HepG2 (cell line): ENCODE data around the gene KLF16. TPM values are rescaled to one million over a fixed set of nuclear protein-coding genes. Genes with fewer than 3 reads are reported as not detected.
A peak's percentile ranks its signal among the peaks of the same experiment; 100 is the strongest.

Source experiments
- ATAC-seq: fragments of 200-7000 bp; cut with Tn5 transposase; 3 replicates; pipeline ENCODE4 v1.9.1; 2020; ENCODE audit warnings: mild to moderate bottlenecking, moderate library complexity
- BruUV-seq: library from RNA; stranded (reverse); fragments of 400-500 nt; replicated peaks from 2 replicates; lab custom pipeline; 2021; lab: Mats Ljungman, UMichigan
- CTCF ChIA-PET: fragments of 300-600 bp; formaldehyde crosslinking; extraction: SDS; loops from one replicate; lab custom pipeline; 2021; ENCODE audit warnings: low total read pairs, inconsistent platforms, low intra/inter-chr PET ratio; lab: Yijun Ruan, JAX
- POLR2A ChIA-PET: fragments of 350-600 bp; sonication (Branson Sonifier 250); formaldehyde crosslinking; loops from one replicate; lab custom pipeline; 2020; ENCODE audit warnings: antibody characterized with exemption, inconsistent platforms; lab: Yijun Ruan, JAX
- DNase-seq: peaks from one replicate; pipeline ENCODE4 v3.0.0-alpha.2; 2015; ENCODE audit warnings: low spot score
- FAIRE-seq: peaks from 3 replicates; lab custom pipeline; 2011; peaks lifted over from hg19 to GRCh38; lab: Jason Lieb, UNC
- H2AFZ ChIP-seq: one replicate; pipeline ENCODE4 v1.6.1; 2011; ENCODE audit warnings: low read length, inconsistent platforms
- H3K27ac ChIP-seq: fragments of 300-600 bp; 3 replicates; pipeline ENCODE4 v1.8.0; 2011; ENCODE audit warnings: mixed run types, mild to moderate bottlenecking, mixed read lengths, low read length, inconsistent platforms; ENCODE audit not compliant: insufficient read depth; ENCODE audit errors: extremely low read length
- H3K27me3 ChIP-seq, 2 experiments: fragments of 200-600 bp in 1 of 2; 2 replicates in 1 of 2; 3 replicates in 1 of 2; pipeline versions ENCODE4 v1.6.0 to v1.8.0; 2011; ENCODE audit warnings: low read length in 2 of 2, mild to moderate bottlenecking in 2 of 2, moderate library complexity in 2 of 2, inconsistent platforms in 1 of 2; ENCODE audit not compliant: insufficient read depth in 2 of 2, control insufficient read depth in 1 of 2
- H3K36me3 ChIP-seq, 2 experiments: fragments of 200-600 bp in 1 of 2; replicated peaks in 1 of 2; 2 replicates in 1 of 2; 3 replicates in 1 of 2; pipeline versions ENCODE4 v1.5.1 to v1.8.0; 2011; ENCODE audit warnings: low read length in 2 of 2, inconsistent platforms in 1 of 2; ENCODE audit not compliant: insufficient read depth in 2 of 2, control insufficient read depth in 1 of 2
- H3K4me1 ChIP-seq: 2 replicates; pipeline ENCODE4 v1.5.1; 2012; ENCODE audit warnings: low read length, inconsistent platforms; ENCODE audit not compliant: insufficient read depth
- H3K4me2 ChIP-seq: 2 replicates; pipeline ENCODE4 v1.6.0; 2011; ENCODE audit warnings: low read depth, low read length, inconsistent platforms
- H3K4me3 ChIP-seq, 3 experiments: fragments of 200-600 bp in 1 of 3; sonication (generic), shearing (Covaris generic) in 1 of 3; replicated peaks in 1 of 3; 2 replicates each; pipeline ENCODE4 v1.5.1; 2011 to 2016; ENCODE audit warnings: low read length in 3 of 3, inconsistent platforms in 2 of 3, low read depth in 2 of 3, mild to moderate bottlenecking in 2 of 3, control low read depth in 1 of 3, mixed read lengths in 1 of 3; ENCODE audit not compliant: insufficient read depth in 1 of 3
- H3K79me2 ChIP-seq: one replicate; pipeline ENCODE4 v1.6.1; 2011; ENCODE audit warnings: low read length, inconsistent platforms; ENCODE audit not compliant: insufficient read depth
- H3K9ac ChIP-seq: 2 replicates; pipeline ENCODE4 v1.6.0; 2011; ENCODE audit warnings: mild to moderate bottlenecking, low read depth, low read length, inconsistent platforms; ENCODE audit not compliant: insufficient read depth
- H3K9me3 ChIP-seq: 2 replicates; pipeline ENCODE4 v1.5.1; 2012; ENCODE audit warnings: mild to moderate bottlenecking, low read length
- H4K20me1 ChIP-seq: 2 replicates; pipeline ENCODE4 v1.6.0; 2011; ENCODE audit warnings: inconsistent platforms, mild to moderate bottlenecking, low read length, moderate library complexity; ENCODE audit not compliant: insufficient read depth
- AGO2 ChIP-seq: fragments of 200-400 bp; formaldehyde crosslinking; optimal IDR thresholded peaks from 2 replicates; pipeline ENCODE3; 2017; ENCODE audit warnings: mild to moderate bottlenecking, low read depth, low read length, moderate library complexity
- HMGXB4 ChIP-seq, 2 experiments: sonication (generic) in 1 of 2; formaldehyde crosslinking in 1 of 2; IDR thresholded peaks; 2 replicates each; pipeline versions ENCODE4 v1.4.0 to v1.6.1; 2018 to 2020; ENCODE audit warnings: missing genetic modification reagents in 2 of 2, borderline replicate concordance in 1 of 2, low read depth in 1 of 2, mild to moderate bottlenecking in 1 of 2, missing biosample characterization in 1 of 2
- HNF1A ChIP-seq, 2 experiments: sonication (generic) in 1 of 2; formaldehyde crosslinking in 1 of 2; IDR thresholded peaks; 2 replicates each; pipeline versions ENCODE4 v1.4.0 to v1.6.1; 2016 to 2020; ENCODE audit warnings: borderline replicate concordance in 1 of 2, low read depth in 1 of 2, mild to moderate bottlenecking in 1 of 2, missing genetic modification reagents in 1 of 2
- KDM2A ChIP-seq: sonication (generic); formaldehyde crosslinking; IDR thresholded peaks from 2 replicates; pipeline ENCODE4 v1.4.0; 2020; ENCODE audit warnings: low read depth, missing genetic modification reagents, borderline replicate concordance
- LCORL ChIP-seq, 2 experiments: fragments of 450-650 bp in 1 of 2; sonication (generic) in 1 of 2; formaldehyde crosslinking in 1 of 2; IDR thresholded peaks; 2 replicates each; pipeline versions ENCODE4 v1.5.0 to v1.6.1; 2017 to 2020; ENCODE audit warnings: antibody characterized with exemption in 1 of 2, missing genetic modification reagents in 1 of 2
- NONO ChIP-seq, 2 experiments: fragments of 450-650 bp in 1 of 2; sonication (generic) in 1 of 2; formaldehyde crosslinking in 1 of 2; IDR thresholded peaks in 1 of 2; conservative IDR thresholded peaks in 1 of 2; 2 replicates each; pipeline versions ENCODE4 v1.6.1 to v1.8.0; 2017 to 2022; ENCODE audit warnings: mild to moderate bottlenecking in 1 of 2, missing genetic modification reagents in 1 of 2, moderate library complexity in 1 of 2
- ZBTB14 ChIP-seq: sonication (generic); formaldehyde crosslinking; IDR thresholded peaks from 2 replicates; pipeline ENCODE4 v1.4.0; 2020; ENCODE audit warnings: missing genetic modification reagents
- ZBTB7A ChIP-seq: sonication (generic); formaldehyde crosslinking; IDR thresholded peaks from 2 replicates; pipeline ENCODE4 v1.8.0; 2022; ENCODE audit warnings: mild to moderate bottlenecking, missing genetic modification reagents
- WGBS: methylation state at CpG from one replicate; pipeline ENCODE4 v1.1.6; 2017; ENCODE audit warnings: low lambda C conversion rate; 5-methylcytosine and 5-hydroxymethylcytosine counted together
- in situ Hi-C: cut with HindIII; loops from 2 replicates; pipeline ENCODE4 v1.10.0; 2017; ENCODE audit warnings: low pct_unique_long_range_greater_than_20kb; ENCODE audit not compliant: extremely low pct_ligation_motif_present
- intact Hi-C: fragments of 100-400 bp; cut with micrococcal nuclease; formaldehyde crosslinking; loops from one replicate; pipeline ENCODE4 v1.10.0; 2022; ENCODE audit not compliant: unreplicated experiment
- polyA plus RNA-seq, 8 experiments: library from polyadenylated mRNA; depleted of rRNA in 3 of 8; stranded (reverse) in 7 of 8; unstranded in 1 of 8; fragments of >200 nt; fragmentation: Illumina TruSeq in 4 of 8; extraction: Trizol in 4 of 8; gene quantifications; 2 replicates each; pipeline versions ENCODE4 v1.2.1 to v1.2.3, GENCODE V29; 2011 to 2016; ENCODE audit warnings: low read depth in 4 of 8, missing spikeins in 1 of 8, mixed read lengths in 1 of 8; ENCODE audit not compliant: insufficient read depth in 1 of 8
- total RNA-seq, 5 experiments: library from RNA; depleted of rRNA; stranded (reverse); fragments of >200 nt; fragmentation: Illumina TruSeq; extraction: Trizol; gene quantifications; 2 replicates each; pipeline ENCODE4 v1.2.3, GENCODE V29; 2016; ENCODE audit warnings: low read depth in 1 of 5
- TF ChIP-seq, protein P1 (sequence below): sonication (generic); formaldehyde crosslinking; IDR thresholded peaks from 2 replicates; pipeline ENCODE4 v1.5.1; 2020; ENCODE audit warnings: mild to moderate bottlenecking, missing genetic modification reagents, moderate library complexity

The KLF16 gene
- total and polyA plus RNA-seq, 2 of the 13 experiments (the other 11 are each of a cell fraction or from before 2014, with no cell fraction given), result 3.5 to 6.7 TPM

DNA sequence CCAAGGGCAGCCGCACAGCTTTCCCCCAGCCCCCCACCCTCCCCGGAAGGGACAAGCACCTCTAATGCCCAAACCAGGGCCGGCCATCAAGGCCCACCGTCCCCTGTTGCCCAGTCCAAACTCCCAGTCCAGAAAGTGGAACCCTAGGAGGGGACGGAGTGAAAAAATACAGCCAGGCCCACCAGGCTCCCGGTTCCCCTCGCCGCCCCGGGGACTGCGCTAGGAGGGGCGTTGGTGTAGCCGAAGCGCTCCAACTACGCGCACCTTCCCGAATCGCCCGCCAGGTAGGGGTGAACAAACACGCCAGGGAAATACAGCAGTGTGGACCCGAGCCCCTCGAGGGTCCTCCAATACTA lies 1.3 kb downstream of the KLF16 start:
- Histone ChIP-seq H3K36me3 (no peaks in the 10 kb centered on the region), H3K9me3 (no peaks in the 10 kb centered on the region), H3K4me1 (peaks cover 63% of the 10 kb centered on the region), H3K27me3 (no peaks in the 10 kb centered on the region; a peak in 1 of 5 replicates), H4K20me1 (peaks cover 36% of the 10 kb centered on the region), H3K27ac (peak overlapping the region; percentile 80), H2AFZ (no peak overlapping the region), H3K4me3 (peak overlapping the region; percentile 89 to 95 (median 91)), H3K4me2 (peak overlapping the region; percentile 81), H3K79me2 (peaks cover 51% of the 10 kb centered on the region), H3K9ac (peak overlapping the region; percentile 84)
- in situ Hi-C loops (no loop called here), intact Hi-C loops (no loop called here)
- no peak for FAIRE-seq
- ChIA-PET POLR2A (no interaction called here), CTCF (no interaction called here)
- whole genome bisulfite sequencing, result no CpG with 5 or more reads among the region's 21 CpGs
- no peak for DNase-seq
- ATAC-seq, result no peak
- TSS peak; percentile 69 for BruUV-seq
- TF ChIP-seq, protein P1, sequence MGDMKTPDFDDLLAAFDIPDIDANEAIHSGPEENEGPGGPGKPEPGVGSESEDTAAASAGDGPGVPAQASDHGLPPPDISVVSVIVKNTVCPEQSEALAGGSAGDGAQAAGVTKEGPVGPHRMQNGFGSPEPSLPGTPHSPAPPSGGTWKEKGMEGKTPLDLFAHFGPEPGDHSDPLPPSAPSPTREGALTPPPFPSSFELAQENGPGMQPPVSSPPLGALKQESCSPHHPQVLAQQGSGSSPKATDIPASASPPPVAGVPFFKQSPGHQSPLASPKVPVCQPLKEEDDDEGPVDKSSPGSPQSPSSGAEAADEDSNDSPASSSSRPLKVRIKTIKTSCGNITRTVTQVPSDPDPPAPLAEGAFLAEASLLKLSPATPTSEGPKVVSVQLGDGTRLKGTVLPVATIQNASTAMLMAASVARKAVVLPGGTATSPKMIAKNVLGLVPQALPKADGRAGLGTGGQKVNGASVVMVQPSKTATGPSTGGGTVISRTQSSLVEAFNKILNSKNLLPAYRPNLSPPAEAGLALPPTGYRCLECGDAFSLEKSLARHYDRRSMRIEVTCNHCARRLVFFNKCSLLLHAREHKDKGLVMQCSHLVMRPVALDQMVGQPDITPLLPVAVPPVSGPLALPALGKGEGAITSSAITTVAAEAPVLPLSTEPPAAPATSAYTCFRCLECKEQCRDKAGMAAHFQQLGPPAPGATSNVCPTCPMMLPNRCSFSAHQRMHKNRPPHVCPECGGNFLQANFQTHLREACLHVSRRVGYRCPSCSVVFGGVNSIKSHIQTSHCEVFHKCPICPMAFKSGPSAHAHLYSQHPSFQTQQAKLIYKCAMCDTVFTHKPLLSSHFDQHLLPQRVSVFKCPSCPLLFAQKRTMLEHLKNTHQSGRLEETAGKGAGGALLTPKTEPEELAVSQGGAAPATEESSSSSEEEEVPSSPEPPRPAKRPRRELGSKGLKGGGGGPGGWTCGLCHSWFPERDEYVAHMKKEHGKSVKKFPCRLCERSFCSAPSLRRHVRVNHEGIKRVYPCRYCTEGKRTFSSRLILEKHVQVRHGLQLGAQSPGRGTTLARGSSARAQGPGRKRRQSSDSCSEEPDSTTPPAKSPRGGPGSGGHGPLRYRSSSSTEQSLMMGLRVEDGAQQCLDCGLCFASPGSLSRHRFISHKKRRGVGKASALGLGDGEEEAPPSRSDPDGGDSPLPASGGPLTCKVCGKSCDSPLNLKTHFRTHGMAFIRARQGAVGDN (CRISPR knock-in tag), result peak; percentile 36; the same call in 1 of the 2 replicates
- 0 out of 2 replicates have a peak, but pooled peaks have one; percentile 7 for TF ChIP-seq ZBTB14 (CRISPR knock-in tag)
- TF ChIP-seq AGO2, result peak; percentile 37
- no peak for TF ChIP-seq LCORL (IDR thresholded peaks at IDR 0.05)
- TF ChIP-seq LCORL (CRISPR knock-in tag; IDR thresholded peaks at IDR 0.05), result peak; percentile 42
- no peak for TF ChIP-seq HNF1A (IDR thresholded peaks at IDR 0.05; ENCODE audit: low read depth)
- no peak for TF ChIP-seq HNF1A (CRISPR knock-in tag; IDR thresholded peaks at IDR 0.05; ENCODE audit: borderline replicate concordance)
- TF ChIP-seq HMGXB4 (CRISPR knock-in tag; IDR thresholded peaks at IDR 0.05; ENCODE audit: borderline replicate concordance in 1 of 2, low read depth in 1 of 2), result 0 out of 4 replicates have a peak, but pooled peaks of 1 of the 2 experiments have one; percentile 7
- TF ChIP-seq KDM2A (CRISPR knock-in tag), result 0 out of 2 replicates have a peak, but pooled peaks have one; percentile 18
- TF ChIP-seq NONO (IDR thresholded peaks at IDR 0.05), result no peak
- 0 out of 2 replicates have a peak, but pooled peaks have one; percentile 13 for TF ChIP-seq NONO (CRISPR knock-in tag; conservative IDR thresholded peaks at IDR 0.05)
- TF ChIP-seq ZBTB7A (CRISPR knock-in tag), result 0 out of 2 replicates have a peak, but pooled peaks have one; percentile 51
